GM19238 (cell line): ENCODE results near the gene GSAP.
"Not testable (repeated sequence)": the region's sequence is repeated elsewhere in the genome, so short reads cannot be mapped to it uniquely, and the experiment has no call there.

Experiments used
- DNase-seq: peaks from one replicate; pipeline ENCODE4 v3.0.0; 2011; ENCODE audit warnings: low spot score; ENCODE audit not compliant: insufficient read length

GSAP gene, protein sequence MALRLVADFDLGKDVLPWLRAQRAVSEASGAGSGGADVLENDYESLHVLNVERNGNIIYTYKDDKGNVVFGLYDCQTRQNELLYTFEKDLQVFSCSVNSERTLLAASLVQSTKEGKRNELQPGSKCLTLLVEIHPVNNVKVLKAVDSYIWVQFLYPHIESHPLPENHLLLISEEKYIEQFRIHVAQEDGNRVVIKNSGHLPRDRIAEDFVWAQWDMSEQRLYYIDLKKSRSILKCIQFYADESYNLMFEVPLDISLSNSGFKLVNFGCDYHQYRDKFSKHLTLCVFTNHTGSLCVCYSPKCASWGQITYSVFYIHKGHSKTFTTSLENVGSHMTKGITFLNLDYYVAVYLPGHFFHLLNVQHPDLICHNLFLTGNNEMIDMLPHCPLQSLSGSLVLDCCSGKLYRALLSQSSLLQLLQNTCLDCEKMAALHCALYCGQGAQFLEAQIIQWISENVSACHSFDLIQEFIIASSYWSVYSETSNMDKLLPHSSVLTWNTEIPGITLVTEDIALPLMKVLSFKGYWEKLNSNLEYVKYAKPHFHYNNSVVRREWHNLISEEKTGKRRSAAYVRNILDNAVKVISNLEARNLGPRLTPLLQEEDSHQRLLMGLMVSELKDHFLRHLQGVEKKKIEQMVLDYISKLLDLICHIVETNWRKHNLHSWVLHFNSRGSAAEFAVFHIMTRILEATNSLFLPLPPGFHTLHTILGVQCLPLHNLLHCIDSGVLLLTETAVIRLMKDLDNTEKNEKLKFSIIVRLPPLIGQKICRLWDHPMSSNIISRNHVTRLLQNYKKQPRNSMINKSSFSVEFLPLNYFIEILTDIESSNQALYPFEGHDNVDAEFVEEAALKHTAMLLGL

DNA sequence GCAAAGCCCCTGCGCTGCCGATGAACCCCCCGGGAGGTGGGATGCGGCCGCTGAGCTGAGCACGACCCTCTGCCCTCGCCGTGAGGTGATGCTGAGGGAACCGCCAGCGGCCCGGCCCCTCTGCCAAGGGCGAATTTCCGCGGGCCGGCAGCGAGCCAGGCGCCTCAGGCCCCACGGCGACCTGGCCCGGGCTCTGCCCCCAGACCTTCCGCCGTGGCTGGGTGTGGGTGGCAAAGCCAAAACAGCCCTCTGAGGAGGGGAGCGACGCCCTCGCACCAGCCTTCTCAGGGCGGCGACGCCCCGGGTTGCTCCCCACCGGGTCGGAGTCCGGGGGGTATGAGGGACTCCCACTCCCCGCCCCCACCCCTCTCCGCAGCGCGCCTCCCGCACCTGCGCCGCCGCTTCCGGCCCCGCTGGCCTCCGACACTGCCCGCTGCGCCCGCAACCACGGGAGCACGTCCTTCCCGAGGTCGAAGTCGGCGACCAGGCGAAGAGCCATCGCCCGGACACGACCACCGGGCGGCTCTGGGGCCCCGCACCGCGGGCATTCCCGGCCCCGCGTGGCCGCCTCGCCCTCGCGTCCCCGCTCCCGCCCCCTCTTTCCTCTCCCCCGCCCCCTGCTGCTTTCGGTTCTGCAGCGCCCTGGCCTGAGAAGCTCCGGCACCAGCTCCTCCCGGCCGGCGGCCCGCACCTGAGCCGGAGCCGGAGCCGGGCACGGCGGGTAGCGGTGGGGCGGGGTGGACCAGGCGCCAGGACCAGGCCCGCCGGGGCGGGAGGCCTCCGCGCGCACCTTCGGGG lies at the start of gene GSAP:
Gene GSAP (minus strand): TSS at position 527 of the 798 bp plus-strand sequence. CDS start 28 bp downstream, at position 499.
- DNase-seq, result peak; percentile 72

DNA sequence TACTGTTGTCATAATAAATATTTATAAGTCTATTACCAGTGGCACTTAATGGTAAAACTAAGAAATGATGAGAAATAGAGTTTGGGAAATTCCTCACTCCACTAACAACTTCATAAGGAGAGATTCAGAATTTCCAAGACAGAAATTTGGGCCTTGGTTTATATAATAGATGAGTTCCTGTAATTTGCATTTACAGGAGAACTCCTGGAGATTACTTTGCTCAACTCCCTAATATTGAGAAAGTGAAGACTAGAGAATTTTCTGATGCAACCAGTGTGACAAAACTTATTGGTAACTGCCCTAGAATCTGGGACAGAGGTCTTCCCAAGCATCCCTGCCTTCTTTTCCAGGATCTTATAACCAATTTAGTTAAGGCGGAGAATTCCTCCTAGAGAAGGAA lies 49.1 kb upstream of the GSAP start:
- no peak for DNase-seq

DNA sequence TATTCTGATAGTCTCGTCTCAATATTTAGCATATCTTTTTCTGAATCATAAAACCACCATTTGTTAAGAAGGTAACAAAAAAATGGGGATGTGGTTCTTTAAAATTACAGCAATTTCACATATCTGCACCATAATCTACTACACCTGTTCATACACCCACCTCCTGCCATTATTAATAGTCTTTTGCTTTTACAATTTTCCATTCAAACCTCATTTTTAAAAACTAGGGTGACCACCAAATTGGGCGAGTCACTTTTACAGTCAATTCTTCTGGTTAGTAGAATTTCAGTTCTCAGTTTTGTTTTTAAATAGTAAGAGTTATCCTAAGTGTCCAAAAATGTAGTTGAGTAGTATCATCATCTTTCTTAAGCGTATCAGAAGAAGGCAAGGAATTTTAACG lies 48.4 kb upstream of the GSAP start:
- no peak for DNase-seq

DNA sequence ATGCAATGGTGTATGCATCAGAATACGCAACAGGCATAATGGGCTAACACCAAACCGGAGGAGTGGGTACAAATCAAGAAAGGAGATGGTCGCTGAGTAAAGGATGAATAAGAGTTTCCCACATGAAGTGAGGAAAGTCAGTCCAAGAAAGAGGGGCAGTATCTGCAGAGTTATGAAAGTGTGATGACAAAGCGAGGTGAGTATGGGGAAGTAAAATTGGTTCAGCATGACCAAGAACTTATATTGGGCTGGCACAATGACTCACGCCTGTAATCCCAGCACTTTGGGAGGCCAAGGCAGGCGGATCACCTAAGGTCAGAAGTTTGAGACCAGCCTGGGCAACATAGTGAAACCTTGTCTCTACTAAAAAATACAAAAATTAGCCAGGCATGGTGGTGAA lies 47.5 kb upstream of the GSAP start:
- not testable (repeated sequence) for DNase-seq

DNA sequence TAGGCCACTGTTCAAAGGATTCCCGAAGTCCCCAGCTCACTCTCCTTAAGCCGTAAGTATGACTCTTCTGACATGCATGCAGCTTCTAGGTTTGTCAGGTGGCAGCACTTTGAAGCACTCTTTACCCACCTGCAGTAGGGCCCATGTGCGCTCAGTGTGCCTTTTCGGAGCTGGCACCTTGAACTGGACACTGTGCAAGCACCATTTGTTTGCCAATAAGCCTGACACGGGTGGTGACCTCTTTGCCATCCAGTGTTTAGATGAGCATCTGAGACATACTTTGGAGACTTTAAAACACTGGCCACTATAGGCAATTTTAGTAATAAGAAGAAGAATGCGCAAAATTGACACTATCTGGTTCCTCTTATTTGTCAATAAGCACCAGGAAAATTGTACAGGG lies 45.7 kb upstream of the GSAP start:
- DNase-seq, result no peak

DNA sequence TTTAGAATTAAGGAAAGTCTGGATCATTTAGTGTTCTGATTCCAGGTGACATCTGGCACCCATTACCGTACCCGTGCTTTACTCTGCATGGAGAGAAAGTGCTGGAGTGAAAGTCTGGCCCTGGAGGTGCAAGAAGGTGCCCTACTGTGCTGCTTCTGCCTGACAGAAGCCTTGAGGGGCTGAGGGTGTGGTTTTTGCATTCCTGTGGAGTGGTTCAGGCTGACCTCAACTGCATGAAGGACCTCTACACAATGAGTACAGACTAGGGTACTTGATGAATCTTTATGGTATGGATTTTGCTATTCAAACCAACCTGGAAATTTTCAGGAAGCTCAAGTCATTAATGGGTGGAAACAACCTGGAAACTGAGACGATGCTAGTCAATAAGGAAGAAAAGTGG lies 45.1 kb upstream of the GSAP start:
- no peak for DNase-seq

DNA sequence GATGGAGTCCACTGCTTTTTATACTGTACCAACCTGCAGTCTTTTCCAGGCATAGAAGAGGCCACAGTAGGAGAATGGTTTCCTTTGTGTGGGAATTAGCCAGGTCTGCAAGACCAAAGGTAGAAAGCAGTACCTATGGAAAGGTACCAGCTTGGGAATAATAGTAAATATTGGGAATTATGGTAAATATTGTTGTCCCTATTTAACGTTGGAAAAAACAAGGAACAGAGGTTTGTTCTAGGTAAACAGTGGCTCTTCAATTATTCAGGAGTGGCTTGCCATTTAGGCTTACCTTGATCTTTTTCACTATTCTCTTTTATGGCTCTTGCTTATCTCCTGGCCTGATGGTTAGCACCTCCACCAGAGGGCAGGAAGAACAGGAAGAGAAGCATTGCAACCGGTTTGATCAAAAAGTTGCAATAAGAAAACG lies 43.9 kb upstream of the GSAP start:
- DNase-seq, result no peak

DNA sequence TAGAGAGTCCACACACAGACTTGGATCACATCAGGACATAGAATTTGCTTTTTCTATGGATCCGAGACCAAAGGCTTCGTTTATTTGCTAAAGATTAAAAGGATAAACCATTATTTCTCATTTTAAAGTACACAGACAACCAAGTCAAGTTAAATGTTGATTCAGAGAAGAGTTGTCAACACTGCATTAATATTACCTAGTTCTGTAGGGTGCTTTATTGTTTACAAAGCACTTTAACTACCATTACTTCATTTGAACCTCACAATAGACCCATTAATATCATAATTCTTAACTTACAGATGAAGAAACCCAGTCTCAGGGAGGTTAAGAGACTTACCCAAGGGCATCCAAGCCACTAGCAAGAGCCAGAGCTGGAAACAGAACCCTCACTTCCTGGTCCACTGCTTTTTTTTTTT lies 43.2 kb upstream of the GSAP start:
- no peak for DNase-seq

DNA sequence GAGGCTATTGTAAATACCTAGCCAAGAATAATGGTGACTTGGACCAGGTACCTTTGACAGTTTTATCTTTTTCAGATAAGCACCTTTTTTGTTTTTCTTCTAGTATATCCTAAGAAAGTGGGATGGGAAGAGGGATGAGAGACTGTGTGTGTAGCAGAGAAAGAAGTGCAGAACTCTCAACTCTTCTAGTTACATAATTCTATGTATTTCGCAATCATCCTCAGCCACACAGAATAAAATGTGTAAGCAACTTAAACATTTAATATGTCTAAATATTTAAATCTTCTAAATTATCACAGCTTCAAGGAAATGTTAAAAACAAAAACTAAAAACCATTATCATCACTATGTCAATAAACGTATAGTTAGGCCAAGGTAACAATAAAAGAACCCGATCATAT lies 42.6 kb upstream of the GSAP start:
- no peak for DNase-seq

DNA sequence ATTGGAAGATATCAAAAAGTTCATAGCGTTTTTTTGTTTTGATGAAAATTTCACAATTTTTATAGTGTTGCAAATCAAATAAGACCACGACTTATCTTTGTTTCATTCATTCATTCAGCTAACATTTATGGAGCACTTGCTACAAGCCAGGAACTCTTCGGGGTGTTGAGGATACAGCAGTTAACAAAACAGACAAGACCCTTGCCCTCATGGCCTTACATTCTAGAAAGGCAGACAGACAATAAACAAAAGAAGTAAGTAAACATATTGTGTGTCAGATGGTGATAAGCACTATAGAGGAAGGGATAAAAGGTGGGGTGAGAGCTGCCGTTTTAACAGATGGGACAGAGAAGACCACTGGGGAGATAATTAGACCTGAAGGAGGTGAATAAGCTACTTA lies 41.6 kb upstream of the GSAP start:
- no peak for DNase-seq

DNA sequence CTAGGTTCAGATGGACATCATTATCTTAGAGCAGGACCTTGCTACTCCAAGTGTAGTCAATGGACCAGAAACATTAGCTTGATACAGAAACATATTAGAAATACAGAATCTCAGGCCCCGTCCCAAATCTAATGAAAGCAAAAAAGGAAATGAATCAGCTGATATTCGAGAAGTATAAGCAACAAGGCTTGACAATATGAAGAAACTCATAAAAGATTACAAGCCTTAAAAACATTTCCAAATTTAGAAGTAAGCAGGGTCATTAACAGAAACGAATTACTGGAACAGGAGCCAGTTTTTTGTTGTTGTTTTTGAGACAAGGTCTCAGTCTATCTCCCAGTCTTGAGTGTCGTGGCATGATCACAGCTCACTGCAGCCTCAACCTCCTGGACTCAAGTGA lies 40.5 kb upstream of the GSAP start:
- DNase-seq, result no peak

DNA sequence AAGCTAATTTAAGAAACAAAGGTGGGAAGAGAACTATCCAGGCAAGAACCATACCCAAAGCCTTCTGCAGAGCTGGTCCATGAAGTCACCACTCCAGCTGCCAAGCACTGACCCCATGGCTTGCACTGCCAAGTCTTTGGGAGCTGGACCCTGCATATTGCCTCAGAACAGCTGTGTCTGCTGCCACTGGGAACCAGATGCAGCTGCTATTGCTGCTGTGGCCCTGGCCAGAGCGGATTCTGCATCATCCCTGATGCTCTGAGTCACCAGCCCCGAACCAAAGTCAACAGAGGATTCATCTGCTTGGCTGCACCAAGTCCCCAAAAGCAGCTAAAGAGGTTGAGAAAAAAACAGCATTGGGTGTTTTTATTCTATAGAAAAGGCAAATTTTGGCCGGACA lies 39.2 kb upstream of the GSAP start:
- DNase-seq, result no peak

DNA sequence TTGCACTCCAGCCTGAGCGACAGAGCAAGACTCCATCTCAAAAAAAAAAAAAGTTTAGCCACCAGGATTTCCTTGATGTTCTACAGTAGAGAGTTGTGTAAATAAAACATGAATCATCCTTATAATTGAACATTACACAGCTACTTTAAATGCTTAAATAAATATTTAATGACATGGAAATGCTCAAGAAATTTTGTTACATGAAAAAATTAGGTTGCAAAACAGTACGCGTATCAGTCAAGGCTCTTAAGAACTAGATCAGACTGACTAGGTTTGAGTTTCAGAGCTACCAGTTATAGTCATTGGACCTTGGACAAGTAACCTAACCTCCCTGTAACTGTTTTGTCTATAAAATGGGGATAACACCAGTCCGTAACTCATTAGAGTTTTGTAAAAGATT lies 38.7 kb upstream of the GSAP start:
- DNase-seq, result no peak

DNA sequence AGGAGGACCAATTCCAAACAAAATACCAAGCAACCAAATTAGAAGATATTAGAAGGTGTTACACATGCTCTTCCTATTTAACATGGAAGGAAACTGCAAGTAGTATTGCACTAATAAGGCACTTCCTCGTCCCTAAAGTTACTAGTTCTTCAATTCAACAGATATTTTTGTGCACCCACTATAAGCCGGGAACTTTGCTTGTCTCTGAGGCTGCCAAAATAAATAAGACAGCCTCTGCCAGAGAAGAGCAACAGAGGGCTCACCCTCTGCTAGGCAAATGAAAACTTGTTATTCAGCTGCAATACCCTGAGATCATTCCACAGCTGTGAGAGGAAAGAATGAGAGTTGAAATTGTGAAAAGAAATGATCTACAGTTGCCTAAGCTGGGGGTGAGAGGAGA lies 37.4 kb upstream of the GSAP start:
- no peak for DNase-seq

DNA sequence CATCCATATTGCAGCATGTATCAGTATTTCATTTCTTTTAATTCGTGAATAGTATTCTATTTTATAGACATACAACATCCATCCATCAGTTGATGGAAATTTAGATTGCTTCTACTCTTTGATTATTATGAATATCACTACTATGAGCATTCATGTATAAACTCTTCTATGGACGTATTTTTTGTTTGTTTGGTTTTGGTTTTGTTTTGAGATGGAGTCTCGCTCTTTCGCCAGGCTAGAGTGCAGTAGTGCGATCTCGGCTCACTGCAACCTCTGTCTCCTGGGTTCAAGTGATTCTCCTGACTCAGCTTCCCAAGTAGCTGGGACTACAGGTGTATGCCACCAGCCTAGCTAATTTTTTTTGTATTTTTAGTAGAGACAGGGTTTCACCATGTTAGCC lies 35.8 kb upstream of the GSAP start:
- not testable (repeated sequence) for DNase-seq

DNA sequence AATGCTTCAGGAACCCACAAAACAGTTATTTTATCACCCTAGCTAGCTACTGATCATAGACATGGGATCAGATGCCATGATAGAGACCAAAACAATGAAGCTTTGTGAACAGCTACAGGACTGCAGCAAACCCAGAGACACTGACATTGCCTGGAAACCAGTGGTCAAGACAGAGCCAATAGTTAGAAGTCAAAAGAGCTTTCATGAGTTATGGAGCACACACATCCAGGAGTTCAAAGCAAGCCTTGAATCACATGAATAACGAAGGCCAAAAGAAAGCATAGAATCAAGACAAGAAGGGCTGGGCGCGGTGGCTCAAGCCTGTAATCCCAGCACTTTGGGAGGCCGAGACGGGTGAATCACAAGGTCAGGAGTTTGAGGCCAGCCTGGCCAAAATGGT lies 34.5 kb upstream of the GSAP start:
- no peak for DNase-seq

DNA sequence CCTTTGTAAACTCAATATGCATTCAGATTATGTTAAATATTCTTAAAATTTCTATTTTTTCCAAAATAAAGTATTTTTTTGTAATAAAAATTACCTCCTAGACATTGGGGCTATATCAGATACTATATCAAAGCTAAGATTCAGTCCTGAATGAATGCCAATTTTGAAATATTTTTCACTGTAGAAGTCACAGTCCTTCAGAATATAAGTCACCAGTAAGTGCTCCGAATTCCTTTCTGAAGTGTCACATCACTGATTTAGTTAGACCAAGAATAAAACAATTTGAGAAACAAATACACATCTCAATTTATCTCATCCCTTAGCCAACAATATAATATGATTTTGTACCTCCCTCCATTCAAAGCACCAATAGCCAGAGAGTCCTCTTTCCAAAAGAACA lies 33.9 kb upstream of the GSAP start:
- no peak for DNase-seq

DNA sequence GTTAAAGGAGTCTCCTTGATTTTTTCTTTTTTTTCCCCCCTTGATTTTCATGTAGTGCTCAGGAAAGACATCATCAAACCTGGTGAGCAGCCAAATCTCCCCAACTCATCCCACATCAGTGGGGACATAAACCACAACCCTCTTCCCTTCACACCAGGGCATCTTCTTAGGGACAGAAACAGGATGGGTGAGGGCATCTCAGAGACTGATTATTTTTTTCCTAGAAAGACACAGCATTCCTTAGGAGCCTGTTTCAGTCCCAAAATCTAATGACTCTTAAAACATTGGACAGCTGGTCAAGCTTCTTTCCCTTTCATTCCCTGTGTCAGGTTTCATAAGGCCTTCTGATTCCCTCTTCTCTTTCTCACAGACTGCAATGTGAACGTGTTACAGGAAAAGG lies 31.5 kb upstream of the GSAP start:
- no peak for DNase-seq

DNA sequence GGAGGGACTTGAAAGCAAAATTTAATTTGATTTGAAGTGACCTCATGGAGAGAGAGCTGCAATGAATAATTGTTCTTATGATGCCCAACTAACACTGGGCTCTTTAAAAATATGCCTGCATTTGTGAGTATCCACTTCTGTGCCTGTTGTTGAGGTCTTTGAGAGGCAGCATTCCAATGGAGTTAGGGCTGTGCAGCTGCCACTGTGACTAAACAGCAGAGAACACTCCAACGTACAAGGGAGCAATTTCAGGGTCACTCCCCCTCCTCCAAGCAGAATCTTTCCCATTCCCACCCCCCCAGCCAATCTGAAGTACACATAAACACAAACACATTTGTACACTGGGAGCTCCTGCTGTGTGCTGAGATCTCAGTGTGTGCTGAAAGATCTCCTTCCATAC lies 28.0 kb upstream of the GSAP start:
- DNase-seq, result no peak

DNA sequence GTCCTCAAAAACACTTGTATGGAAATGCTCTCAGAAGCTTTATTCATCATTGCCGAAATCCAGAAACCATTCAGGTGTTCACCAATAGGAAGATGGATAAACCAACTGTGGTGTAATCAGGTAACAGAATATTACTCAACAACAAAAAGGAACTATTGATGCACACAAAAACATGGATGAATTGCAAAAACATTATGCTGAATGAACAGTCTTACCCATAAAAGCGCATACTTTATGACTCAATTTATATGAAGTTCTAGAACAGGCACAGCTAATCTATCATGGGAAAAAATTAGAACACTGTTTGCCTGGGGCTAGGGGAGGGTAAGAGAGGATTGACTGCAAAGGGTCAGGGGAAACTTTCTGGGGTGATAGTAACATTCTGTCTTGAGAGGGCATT lies 26.9 kb upstream of the GSAP start:
- DNase-seq, result no peak

DNA sequence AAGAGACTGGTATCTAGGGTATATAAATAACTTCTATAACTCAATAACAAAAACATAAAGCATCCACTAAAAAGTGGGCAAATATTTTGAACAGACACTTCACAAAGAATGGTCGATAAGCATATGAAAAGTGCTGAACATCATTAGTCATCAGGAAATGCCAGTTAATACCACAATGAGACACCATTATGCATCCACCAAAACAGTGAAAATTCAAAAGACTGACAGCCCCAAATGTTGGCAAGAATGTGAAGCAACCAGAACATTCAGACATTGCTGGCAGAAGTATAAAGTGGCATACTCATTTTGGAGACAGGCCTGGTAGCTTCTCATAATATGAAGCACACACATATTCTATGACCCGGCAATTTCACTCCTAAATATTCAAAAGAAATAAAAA lies 26.5 kb upstream of the GSAP start:
- no peak for DNase-seq

DNA sequence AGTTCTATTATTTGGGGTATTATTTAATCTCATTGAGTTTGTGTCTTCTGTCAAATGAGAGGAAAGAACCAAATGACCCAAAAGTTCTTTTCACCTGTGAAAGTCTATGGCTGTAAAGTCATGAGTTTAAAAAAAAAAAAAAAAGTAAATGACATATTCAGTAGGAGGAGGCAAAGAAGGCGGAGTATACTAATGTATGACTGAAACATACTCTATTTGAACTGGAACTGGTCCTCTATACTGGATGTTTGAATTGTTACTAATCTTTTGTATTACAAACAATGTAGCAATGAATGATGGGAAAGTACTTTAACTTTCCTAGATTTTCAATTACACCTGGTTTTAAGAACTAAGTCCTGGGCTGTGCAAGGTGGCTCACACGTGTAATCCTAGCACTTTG lies 24.9 kb upstream of the GSAP start:
- DNase-seq, result no peak
